Adipocyte (in vitro differentiated cells): Measurements from ENCODE around the gene EGFR.

ENCODE experiments used
- DNase-seq: peaks from one replicate; pipeline ENCODE4 v3.0.0-alpha.2; 2015; ENCODE audit warnings: low read depth
- H3K27me3 ChIP-seq: replicated peaks from 2 replicates; pipeline ENCODE4 v1.7.0; 2013; ENCODE audit warnings: mild to moderate bottlenecking, low read length, moderate library complexity; ENCODE audit not compliant: control insufficient read depth, insufficient read depth
- H3K36me3 ChIP-seq: 2 replicates; pipeline ENCODE4 v1.7.0; 2013; ENCODE audit warnings: low read length, mild to moderate bottlenecking, moderate library complexity; ENCODE audit not compliant: control insufficient read depth, insufficient read depth, severe bottlenecking
- H3K4me1 ChIP-seq: 2 replicates; pipeline ENCODE4 v1.7.0; 2013; ENCODE audit warnings: mild to moderate bottlenecking, low read length, moderate library complexity; ENCODE audit not compliant: control insufficient read depth, insufficient read depth
- H3K4me3 ChIP-seq: 2 replicates; pipeline ENCODE4 v1.7.0; 2013; ENCODE audit warnings: mild to moderate bottlenecking, low read length, moderate library complexity
- H3K9ac ChIP-seq: 2 replicates; pipeline ENCODE4 v1.7.0; 2013; ENCODE audit warnings: mild to moderate bottlenecking, low read length, moderate library complexity
- H3K9me3 ChIP-seq: 2 replicates; pipeline ENCODE4 v1.7.0; 2013; ENCODE audit warnings: mild to moderate bottlenecking, low read length, moderate library complexity; ENCODE audit not compliant: control insufficient read depth

EGFR gene

DNA sequence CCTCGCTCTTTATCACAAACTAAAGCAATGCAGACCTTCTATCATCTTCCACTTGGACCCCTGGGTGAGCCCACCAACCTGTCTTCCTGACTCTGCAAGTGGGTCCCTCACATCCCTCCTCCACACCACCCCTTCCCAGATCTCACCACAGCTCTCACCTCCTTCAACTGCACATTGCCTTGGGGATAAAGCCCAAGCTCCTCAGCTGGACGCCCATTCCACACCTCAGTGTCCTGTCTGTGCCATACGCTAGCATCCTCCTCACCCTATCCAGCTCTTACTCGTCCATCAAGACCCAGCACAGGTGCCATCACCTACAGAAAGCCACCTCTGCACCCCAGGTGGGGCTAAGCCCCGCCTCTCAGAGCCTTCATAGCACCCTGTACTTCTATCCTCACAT lies 205.3 kb downstream of the EGFR start:
- no peak for DNase-seq
- Histone ChIP-seq H3K9ac (no peak overlapping the region), H3K4me3 (no peak overlapping the region), H3K27me3 (peaks cover 3% of the 10 kb centered on the region), H3K4me1 (no peaks in the 10 kb centered on the region), H3K9me3 (peaks cover 17% of the 10 kb centered on the region), H3K36me3 (no peaks in the 10 kb centered on the region)

GRCh38 chr7:55224810-55225209 lies 206.0 kb downstream of the EGFR start:
- H3K36me3 ChIP-seq, result no peaks in the 10 kb centered on the region

DNA sequence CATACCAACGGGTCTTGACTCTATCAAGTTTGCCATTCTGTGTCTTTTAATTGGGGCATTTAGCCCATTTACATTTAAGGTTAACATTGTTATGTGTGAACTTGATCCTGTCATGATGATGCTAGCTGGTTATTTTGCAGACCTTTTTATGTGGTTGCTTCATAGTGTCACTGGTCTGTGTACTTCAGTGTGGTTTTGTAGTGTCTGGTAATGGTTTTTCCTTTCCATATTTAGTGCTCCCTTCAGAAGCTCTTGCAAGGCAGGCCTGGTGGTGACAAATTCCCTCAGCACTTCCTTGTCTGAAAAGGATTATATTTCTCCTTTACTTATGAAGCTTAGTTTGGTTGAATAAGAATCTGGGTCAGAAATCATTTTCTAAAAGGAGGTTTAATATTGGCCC lies 211.2 kb downstream of the EGFR start:
- Histone ChIP-seq H3K4me3 (no peak overlapping the region), H3K27me3 (peaks cover 19% of the 10 kb centered on the region), H3K9ac (no peak overlapping the region), H3K4me1 (no peaks in the 10 kb centered on the region), H3K36me3 (no peaks in the 10 kb centered on the region), H3K9me3 (peaks cover 35% of the 10 kb centered on the region)
- DNase-seq, result no peak

More at GRCh38 chr7:55224810-55225209, 206.0 kb downstream of the EGFR start:
- no peak overlapping the region for H3K9ac ChIP-seq
- peaks cover 24% of the 10 kb centered on the region for H3K9me3 ChIP-seq
- no peaks in the 10 kb centered on the region for H3K4me1 ChIP-seq
- peaks cover 3% of the 10 kb centered on the region for H3K27me3 ChIP-seq
- DNase-seq, result no peak
- H3K4me3 ChIP-seq, result no peak overlapping the region

DNA sequence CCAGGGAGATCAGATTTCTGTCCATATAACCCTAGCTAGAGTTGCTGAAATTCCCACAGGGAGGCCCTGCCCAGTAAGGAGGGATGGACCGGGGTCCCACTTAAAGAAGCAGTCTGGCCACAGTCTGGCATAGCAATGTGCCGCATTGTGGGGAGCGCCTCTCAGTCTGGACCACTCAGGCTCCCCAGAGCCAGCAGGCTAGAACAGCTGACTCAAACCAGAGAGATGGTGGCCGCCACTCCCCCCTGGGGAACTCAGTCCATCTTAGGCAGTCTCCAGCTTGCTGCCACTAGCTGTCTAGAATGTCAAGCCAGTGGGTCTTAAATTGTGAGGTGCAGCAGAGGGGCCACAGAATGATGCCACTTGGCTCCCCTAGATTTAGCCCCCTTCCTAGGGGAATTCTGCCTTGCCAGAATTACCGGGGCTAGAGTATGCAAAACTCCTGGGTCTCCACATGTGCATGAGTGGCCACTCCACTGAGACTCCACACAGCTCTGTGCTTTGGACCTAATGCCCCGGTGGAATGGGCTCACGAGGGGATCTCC lies 213.0 kb downstream of the EGFR start:
- Histone ChIP-seq H3K4me1 (no peaks in the 10 kb centered on the region), H3K9me3 (peaks cover 34% of the 10 kb centered on the region)
- no peak for DNase-seq

DNA sequence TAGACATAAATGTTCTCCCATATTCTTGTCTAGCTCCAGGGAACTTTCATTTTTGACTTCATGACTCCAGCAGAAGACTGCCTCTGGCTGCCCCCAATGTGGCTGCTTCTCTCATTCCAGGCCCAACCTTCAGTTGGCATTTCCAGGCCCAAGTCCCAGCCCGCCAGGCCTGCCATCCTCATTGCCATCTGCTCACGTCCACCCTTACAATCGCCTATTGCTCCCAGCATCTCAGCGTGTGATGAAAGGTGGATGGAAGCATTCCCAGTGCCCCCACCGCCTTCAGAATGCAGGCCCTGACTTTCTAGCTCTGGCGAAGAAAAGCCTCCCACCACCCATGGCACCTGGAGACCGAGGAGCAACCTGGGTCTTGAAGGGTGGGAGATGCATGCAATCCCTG lies 214.2 kb downstream of the EGFR start:
- H3K9ac ChIP-seq, result no peak overlapping the region
- peaks cover 22% of the 10 kb centered on the region for H3K27me3 ChIP-seq
- H3K9me3 ChIP-seq, result peaks cover 25% of the 10 kb centered on the region
- no peaks in the 10 kb centered on the region for H3K4me1 ChIP-seq
- no peaks in the 10 kb centered on the region for H3K36me3 ChIP-seq
- no peak for DNase-seq
- H3K4me3 ChIP-seq, result no peak overlapping the region

More for the DNA sequence above, 213.0 kb downstream of the EGFR start:
- Histone ChIP-seq H3K9ac (no peak overlapping the region), H3K4me3 (no peak overlapping the region), H3K27me3 (peaks cover 19% of the 10 kb centered on the region), H3K36me3 (no peaks in the 10 kb centered on the region)

GRCh38 chr7:55234408-55234807 lies 215.6 kb downstream of the EGFR start:
- H3K9me3 ChIP-seq, result peaks cover 14% of the 10 kb centered on the region
- DNase-seq, result no peak
- peaks cover 24% of the 10 kb centered on the region for H3K27me3 ChIP-seq
- no peak overlapping the region for H3K4me3 ChIP-seq
- no peak overlapping the region for H3K9ac ChIP-seq
- H3K4me1 ChIP-seq, result no peaks in the 10 kb centered on the region
- H3K36me3 ChIP-seq, result no peaks in the 10 kb centered on the region

DNA sequence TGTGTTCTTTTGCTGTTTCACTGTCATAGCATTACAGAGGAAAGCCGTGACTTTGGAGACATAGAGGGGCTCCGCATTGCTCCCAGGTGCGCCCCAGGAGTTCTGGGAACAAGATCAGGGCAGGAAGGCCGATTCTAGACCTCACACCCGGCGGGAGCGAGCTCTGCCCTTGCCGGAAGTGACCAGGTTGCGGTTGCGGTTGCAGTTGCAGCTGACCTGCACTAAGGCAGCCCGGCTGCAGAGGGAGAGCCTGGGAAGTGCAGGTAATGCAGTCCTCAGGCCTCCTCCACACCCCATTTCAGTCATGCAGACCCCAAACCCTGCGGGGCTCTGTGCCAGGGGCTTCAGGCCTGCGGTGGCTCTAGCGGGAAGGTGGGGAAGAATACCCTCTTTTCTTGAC lies 216.3 kb downstream of the EGFR start:
- Histone ChIP-seq H3K9ac (no peak overlapping the region), H3K27me3 (peaks cover 24% of the 10 kb centered on the region), H3K4me1 (no peaks in the 10 kb centered on the region), H3K9me3 (peaks cover 7% of the 10 kb centered on the region), H3K36me3 (no peaks in the 10 kb centered on the region), H3K4me3 (no peak overlapping the region)
- DNase-seq, result no peak

DNA sequence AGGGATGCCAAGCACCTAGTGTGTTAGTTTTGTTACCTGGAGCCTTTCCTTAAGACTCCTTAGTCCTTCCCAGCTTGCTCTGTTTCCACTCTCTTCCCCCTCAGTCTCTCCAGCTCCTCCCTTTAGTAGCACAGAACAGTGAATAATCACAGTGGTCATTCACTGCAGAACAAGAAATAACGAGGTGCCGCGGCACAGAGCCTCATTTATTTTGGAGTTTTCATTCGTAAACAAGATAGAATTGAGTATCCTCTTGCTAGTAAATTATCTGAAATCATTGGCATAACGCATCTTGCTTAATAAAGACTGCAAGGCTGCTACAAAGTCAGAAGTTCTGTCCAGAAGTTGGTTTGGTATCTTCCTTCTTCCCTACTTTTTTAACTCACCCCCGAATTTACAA lies 217.0 kb downstream of the EGFR start:
- no peak for DNase-seq
- H3K4me3 ChIP-seq, result no peak overlapping the region
- peaks cover under 1% of the 10 kb centered on the region for H3K9me3 ChIP-seq
- no peaks in the 10 kb centered on the region for H3K36me3 ChIP-seq
- peaks cover 24% of the 10 kb centered on the region for H3K27me3 ChIP-seq
- H3K9ac ChIP-seq, result no peak overlapping the region
- no peaks in the 10 kb centered on the region for H3K4me1 ChIP-seq

DNA sequence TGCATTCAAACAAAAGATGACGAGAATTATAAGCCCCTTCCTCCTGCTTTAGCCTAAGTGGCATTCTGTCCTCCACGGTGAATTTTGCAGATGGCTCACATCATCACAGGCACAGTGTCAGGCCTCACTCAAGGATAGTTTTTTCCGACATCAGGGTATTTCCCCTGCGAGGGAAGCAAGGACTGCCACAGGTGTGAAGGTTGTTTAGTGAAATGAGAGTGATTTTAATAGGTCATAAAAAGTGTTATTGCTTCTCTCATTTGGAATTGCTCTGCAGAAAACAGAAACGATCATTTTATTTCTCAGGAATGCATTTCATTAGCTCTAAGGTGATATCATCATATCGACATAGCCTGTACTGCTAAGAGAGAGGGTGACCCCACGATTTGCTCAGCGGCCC lies 217.7 kb downstream of the EGFR start:
- H3K9me3 ChIP-seq, result no peaks in the 10 kb centered on the region
- no peaks in the 10 kb centered on the region for H3K36me3 ChIP-seq
- H3K27me3 ChIP-seq, result peaks cover 18% of the 10 kb centered on the region
- H3K4me1 ChIP-seq, result no peaks in the 10 kb centered on the region
- no peak for DNase-seq
- no peak overlapping the region for H3K9ac ChIP-seq
- no peak overlapping the region for H3K4me3 ChIP-seq

DNA sequence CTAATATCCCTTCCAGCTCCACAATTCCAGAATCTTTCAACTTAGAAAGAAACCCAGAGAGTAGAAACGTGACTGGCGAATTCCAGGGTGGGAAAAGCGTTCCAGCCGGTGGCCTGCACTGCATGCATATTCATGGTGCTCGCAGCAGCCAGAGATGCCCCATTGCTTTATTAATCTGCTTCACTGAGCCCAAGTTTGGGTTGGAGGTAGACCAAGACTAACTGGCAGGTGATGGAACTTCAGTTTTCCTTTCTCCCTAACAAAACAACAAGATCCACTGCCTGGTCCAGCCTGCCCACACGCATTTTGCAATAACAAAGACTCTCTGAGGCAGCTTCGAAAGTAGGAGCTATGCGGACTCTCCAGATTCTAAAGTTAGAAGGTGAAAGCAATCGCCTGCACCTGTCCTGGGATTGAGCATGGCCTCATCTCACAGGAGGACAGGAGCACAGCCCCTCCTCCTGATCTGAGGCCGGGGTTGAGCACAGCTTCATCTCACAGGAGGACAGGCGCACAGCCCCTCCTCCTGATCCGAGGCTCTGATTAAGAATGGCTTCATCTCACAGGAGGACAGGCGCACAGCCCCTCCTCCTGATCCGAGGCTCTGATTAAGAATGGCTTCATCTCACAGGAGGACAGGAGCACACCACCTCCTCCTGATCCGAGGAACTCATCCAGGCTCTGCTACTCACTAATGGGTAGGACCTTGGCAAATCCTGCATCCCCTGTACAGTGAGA lies 218.5 kb downstream of the EGFR start:
- no peaks in the 10 kb centered on the region for H3K36me3 ChIP-seq
- H3K9ac ChIP-seq, result no peak overlapping the region
- no peak overlapping the region for H3K4me3 ChIP-seq
- no peaks in the 10 kb centered on the region for H3K9me3 ChIP-seq
- peaks cover 12% of the 10 kb centered on the region for H3K27me3 ChIP-seq
- no peak for DNase-seq
- no peaks in the 10 kb centered on the region for H3K4me1 ChIP-seq

DNA sequence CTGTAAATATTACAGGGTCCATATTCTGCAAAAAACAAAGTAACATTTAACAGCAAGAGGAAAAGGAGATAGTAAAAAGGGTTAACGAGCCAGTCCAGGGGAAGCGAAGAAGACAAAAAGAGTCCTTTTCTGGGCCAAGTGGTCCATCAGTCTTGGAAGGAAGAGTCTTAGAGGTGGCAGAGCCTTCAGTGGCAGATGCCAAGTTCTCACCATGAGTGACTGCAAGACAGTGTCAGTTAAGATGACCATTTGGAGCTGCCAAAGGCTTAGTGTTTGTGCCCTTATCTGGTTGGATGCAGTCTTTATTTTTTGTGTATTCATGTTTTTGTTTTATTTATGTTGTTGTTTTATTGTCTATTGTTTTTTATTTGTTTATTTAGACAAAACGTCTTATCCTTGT lies 220.6 kb downstream of the EGFR start:
- Histone ChIP-seq H3K9ac (no peak overlapping the region), H3K9me3 (no peaks in the 10 kb centered on the region), H3K4me1 (no peaks in the 10 kb centered on the region), H3K4me3 (no peak overlapping the region), H3K36me3 (no peaks in the 10 kb centered on the region), H3K27me3 (peaks cover 9% of the 10 kb centered on the region)
- DNase-seq, result no peak
